Subcutaneous abdominal adipose tissue (tissue), 5 donors: Measurements from ENCODE around the gene GABRA5.
"Not testable (repeated sequence)": the region's sequence is repeated elsewhere in the genome, so short reads cannot be mapped to it uniquely, and the experiment has no call there.

Source experiments
- H3K27ac ChIP-seq: one replicate; pipeline ENCODE4 v1.7.0; 2013; ENCODE audit warnings: low read depth, mild to moderate bottlenecking, inconsistent platforms, low read length, moderate library complexity
- H3K27me3 ChIP-seq, 5 donors: one replicate each; pipeline ENCODE4 v1.7.0; 2013; ENCODE audit warnings: low read length in 5 of 5, inconsistent platforms in 1 of 5; ENCODE audit not compliant: control insufficient read depth in 5 of 5, insufficient read depth in 4 of 5
- H3K36me3 ChIP-seq, 5 donors: one replicate each; pipeline ENCODE4 v1.7.0; 2013; ENCODE audit warnings: low read length in 5 of 5; ENCODE audit not compliant: control insufficient read depth in 5 of 5, insufficient read depth in 5 of 5
- H3K4me1 ChIP-seq, 5 donors: one replicate each; pipeline ENCODE4 v1.7.0; 2013; ENCODE audit warnings: low read length in 5 of 5, mild to moderate bottlenecking in 3 of 5, moderate library complexity in 1 of 5; ENCODE audit not compliant: control insufficient read depth in 5 of 5, insufficient read depth in 5 of 5
- H3K4me3 ChIP-seq, 5 donors: one replicate each; pipeline ENCODE4 v1.7.0; 2013; ENCODE audit warnings: low read length in 5 of 5, low read depth in 1 of 5
- H3K9ac ChIP-seq, 5 donors: one replicate each; pipeline ENCODE4 v1.7.0; 2013; ENCODE audit warnings: low read length in 5 of 5, mild to moderate bottlenecking in 4 of 5, moderate library complexity in 3 of 5
- H3K9me3 ChIP-seq, 5 donors: one replicate each; pipeline ENCODE4 v1.7.0; 2013; ENCODE audit warnings: low read length in 5 of 5; ENCODE audit not compliant: control insufficient read depth in 5 of 5
- donor health status: healthy.
- donor health status: healthy.
- donor health status: healthy.
- donor health status: healthy.
- donor health status: healthy.

The GABRA5 gene

DNA sequence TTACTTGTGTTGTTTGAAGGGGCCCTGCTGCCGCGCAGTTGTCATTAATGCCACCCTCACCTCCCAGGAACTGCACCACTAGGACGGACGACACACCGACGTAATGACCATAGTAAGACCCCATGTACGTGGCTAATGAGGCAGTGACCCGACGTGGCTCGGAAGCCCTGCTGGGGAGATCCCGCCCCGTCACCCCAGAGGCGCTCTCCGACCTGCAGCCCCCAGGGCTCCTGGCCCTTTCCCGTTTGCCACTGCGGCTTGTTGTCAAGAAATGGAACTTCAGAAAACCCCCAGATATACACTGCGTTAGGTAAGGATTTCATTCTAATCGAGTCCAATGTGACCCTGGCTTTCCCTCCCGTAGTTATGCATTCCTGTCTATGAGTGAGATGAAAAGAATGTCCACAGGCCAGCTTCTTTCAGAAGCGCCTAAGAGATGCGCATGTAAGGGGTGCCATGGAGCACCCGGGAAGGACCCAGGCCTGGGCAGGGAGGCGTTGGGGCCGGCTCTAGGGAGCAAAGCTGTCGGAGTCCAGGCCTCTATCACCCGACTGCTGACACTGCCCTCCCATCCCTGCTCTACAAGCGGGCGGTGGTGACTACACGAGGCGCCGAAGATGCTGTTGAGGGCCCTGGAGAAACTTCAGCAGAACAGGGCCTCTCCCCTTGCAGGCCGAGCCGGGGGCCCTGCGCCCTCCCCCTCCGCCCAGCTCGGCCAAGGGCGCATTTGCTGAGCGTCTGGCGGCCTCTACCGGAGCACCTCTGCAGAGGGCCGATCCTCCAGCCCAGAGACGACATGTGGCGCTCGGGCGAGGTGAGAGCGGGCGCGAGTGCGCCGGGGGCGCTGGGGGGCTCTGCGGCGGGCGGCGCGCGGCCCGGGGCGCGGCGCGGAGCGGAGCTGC, at the start of gene GABRA5:
TSS of gene GABRA5 (plus strand) at position 765 of the 902 bp plus-strand sequence. CDS start 2,187 bp downstream, outside the sequence.
- H3K27me3 ChIP-seq, result peaks cover 14 to 31% (median 25%) of the 10 kb centered on the region in 5 donors
- no peak within 1 kb of the TSS for H3K4me3 ChIP-seq
- peaks cover 0 to 8% (median 4%) of the 10 kb centered on the region in 5 donors for H3K4me1 ChIP-seq
- H3K9me3 ChIP-seq, result no peaks in the 10 kb centered on the region
- no peak within 1 kb of the TSS for H3K27ac ChIP-seq
- no peak within 1 kb of the TSS for H3K9ac ChIP-seq
- H3K36me3 ChIP-seq, result no peaks in the 10 kb centered on the region

DNA sequence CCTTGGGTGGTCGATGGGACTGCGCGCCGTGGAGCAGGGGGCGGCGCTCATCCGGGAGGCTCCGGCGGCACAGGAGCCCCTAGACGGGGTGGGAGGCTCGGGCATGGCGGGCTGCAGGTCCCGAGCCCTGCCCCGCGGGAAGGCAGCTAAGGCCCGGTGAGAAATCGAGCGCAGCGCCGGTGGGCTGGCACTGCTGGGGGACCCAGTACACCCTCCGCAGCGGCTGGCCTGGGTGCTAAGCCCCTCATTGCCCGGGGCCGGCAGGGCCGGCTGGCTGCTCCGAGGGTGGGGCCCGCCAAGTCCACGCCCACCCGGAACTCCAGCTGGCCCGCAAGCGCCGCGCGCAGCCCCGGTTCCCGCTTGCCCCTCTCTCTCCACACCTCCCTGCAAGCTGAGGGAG, 35.7 kb upstream of the GABRA5 start:
- H3K27ac ChIP-seq, H3K4me1 ChIP-seq, H3K36me3 ChIP-seq, H3K27me3 ChIP-seq, H3K4me3 ChIP-seq, H3K9ac ChIP-seq: not testable (repeated sequence)
- H3K9me3 ChIP-seq, result peaks cover 0 to 11% (median 3%) of the 10 kb centered on the region in 5 donors

DNA sequence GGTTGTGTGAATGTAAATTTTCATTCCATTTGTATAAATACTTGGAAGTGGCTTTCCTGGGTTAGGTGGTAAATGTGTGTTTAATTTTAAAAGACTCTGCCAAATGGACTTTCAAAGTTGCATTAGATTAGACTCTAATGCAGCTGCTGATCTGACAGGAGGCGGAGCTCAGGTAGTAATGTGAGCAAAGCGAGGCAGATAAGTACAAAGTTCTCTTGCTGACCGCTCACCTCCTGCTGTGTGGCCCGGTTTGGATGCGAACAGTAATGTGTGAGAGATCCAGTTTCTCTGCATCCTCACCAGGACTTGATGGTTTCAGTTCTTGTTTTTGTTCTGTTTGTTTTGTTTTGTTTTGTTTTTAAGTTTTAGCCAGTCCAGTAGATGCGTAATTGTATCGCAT, 34.9 kb upstream of the GABRA5 start:
- Histone ChIP-seq H3K4me3 (no peak overlapping the region), H3K9ac (no peak overlapping the region), H3K27me3 (no peaks in the 10 kb centered on the region)

GRCh38 chr15:26838742-26839460, 28.0 kb upstream of the GABRA5 start:
- Histone ChIP-seq H3K27me3 (peaks cover 0 to 6% (median 4%) of the 10 kb centered on the region in 5 donors), H3K27ac (no peak overlapping the region), H3K4me1 (no peaks in the 10 kb centered on the region), H3K4me3 (no peak overlapping the region), H3K9me3 (peaks cover 3 to 12% (median 8%) of the 10 kb centered on the region in 5 donors), H3K9ac (no peak overlapping the region), H3K36me3 (no peaks in the 10 kb centered on the region)

More for the DNA sequence above, 34.9 kb upstream of the GABRA5 start:
- Histone ChIP-seq H3K36me3 (no peaks in the 10 kb centered on the region), H3K9me3 (peaks cover 0 to 18% (median 9%) of the 10 kb centered on the region in 5 donors), H3K27ac (no peak overlapping the region), H3K4me1 (no peaks in the 10 kb centered on the region)

- Histone ChIP-seq H3K27ac (no peak overlapping the region), H3K9ac (no peak overlapping the region), H3K36me3 (no peaks in the 10 kb centered on the region), H3K27me3 (peaks cover 0 to 6% (median 4%) of the 10 kb centered on the region in 5 donors), H3K4me1 (no peaks in the 10 kb centered on the region), H3K9me3 (peaks cover 3 to 7% (median 6%) of the 10 kb centered on the region in 5 donors), H3K4me3 (no peak overlapping the region)
Measured at GRCh38 chr15:26841514-26841913, 25.3 kb upstream of the GABRA5 start.

DNA sequence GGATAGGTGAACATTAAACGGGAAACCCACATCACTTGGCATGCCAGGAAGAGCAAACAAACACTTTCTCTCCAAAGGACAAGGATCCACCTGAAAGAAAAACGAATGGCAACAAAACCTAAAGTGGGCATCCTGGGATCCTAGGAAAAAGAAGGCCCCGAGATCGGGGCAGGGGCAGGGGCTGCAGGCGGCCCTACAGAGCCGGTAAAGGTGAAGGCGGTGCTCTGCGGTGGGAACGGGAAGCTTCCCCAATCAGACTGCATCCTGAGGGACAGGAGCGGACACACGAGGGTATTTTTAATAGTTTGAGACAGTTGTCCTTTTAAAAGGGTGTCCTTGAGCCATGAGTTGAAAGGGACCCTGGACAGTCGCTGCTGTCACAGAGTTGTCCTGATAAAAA, 24.9 kb upstream of the GABRA5 start:
- Histone ChIP-seq H3K9ac (no peak overlapping the region), H3K36me3 (no peaks in the 10 kb centered on the region), H3K27ac (no peak overlapping the region), H3K4me3 (no peak overlapping the region), H3K9me3 (peaks cover 1 to 3% (median 3%) of the 10 kb centered on the region in 5 donors), H3K27me3 (peaks cover 0 to 6% (median 4%) of the 10 kb centered on the region in 5 donors), H3K4me1 (no peaks in the 10 kb centered on the region)

DNA sequence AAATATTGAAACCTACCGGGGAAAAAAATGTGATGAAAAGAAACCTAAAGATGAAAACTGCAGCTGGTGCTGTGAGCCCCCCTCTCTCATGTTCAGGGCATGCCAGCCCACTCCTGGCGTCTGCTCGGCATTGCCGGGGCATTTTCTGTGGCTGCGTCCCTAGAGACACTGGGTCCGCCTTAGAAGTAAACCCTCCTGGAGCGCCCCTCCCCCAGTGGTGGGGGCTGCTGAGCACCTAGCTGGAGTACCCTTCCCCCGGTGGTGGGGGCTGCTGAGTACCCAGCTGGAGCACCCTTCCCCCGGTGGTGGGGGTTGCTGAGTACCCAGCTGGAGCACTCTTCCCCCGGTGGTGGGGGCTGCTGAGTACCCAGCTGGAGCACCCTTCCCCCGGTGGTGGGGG, 24.5 kb upstream of the GABRA5 start:
- Histone ChIP-seq H3K36me3 (no peaks in the 10 kb centered on the region), H3K9me3 (peaks cover 0 to 3% (median 0%) of the 10 kb centered on the region in 5 donors), H3K4me1 (no peaks in the 10 kb centered on the region), H3K27ac (no peak overlapping the region), H3K27me3 (peaks cover 0 to 6% (median 4%) of the 10 kb centered on the region in 5 donors), H3K4me3 (no peak overlapping the region), H3K9ac (no peak overlapping the region)

DNA sequence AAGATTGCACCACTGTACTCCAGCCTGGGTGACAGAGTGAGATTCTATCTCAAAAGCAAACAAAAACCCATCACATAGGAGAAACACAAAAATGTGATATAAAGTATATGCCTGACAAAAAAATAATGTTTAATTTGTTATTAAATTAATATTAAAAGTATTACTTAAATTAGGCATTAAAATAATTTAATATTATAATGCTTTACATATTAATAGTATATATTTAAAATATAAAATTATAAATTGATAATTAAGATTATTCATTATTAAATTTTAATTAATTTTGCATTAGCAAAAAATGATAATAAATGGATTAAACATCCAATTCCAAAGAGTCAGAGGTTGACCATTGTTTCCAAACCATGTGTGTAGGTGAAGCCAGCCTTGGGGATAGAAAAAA, 22.0 kb upstream of the GABRA5 start:
- no peaks in the 10 kb centered on the region for H3K4me1 ChIP-seq
- H3K4me3 ChIP-seq, result no peak overlapping the region

DNA sequence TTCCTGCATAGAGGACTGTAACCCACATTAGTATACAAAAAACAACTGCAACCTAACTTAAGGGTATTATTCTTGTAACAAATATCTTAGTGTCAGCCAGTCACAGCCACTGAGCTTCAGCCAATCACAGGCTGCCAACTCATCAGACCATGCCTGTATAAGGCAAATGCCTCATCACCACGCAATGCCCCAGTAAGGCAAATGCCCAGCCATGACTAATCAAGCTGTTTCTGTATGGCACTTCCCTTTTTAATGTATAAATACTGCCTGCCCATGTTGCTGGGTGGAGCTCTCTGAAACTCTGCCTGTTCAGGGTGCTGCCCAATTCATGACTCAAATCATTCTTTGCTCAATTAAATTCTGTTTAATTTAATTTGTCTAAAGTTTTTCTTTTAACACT, 18.4 kb upstream of the GABRA5 start:
- Histone ChIP-seq H3K36me3 (no peaks in the 10 kb centered on the region), H3K4me1 (no peaks in the 10 kb centered on the region), H3K4me3 (no peak overlapping the region), H3K9ac (no peak overlapping the region), H3K27ac (no peak overlapping the region), H3K27me3 (no peaks in the 10 kb centered on the region), H3K9me3 (peaks cover 0 to 3% (median 0%) of the 10 kb centered on the region in 5 donors)

More for the DNA sequence above, 22.0 kb upstream of the GABRA5 start:
- no peak overlapping the region for H3K27ac ChIP-seq
- H3K27me3 ChIP-seq, result peaks cover 0 to 3% (median 0%) of the 10 kb centered on the region in 5 donors
- H3K36me3 ChIP-seq, result no peaks in the 10 kb centered on the region
- no peak overlapping the region for H3K9ac ChIP-seq
- H3K9me3 ChIP-seq, result peaks cover 0 to 3% (median 0%) of the 10 kb centered on the region in 5 donors

- no peak overlapping the region for H3K4me3 ChIP-seq
- no peaks in the 10 kb centered on the region for H3K27me3 ChIP-seq
- no peak overlapping the region for H3K9ac ChIP-seq
- H3K36me3 ChIP-seq, result no peaks in the 10 kb centered on the region
- no peak overlapping the region for H3K27ac ChIP-seq
- H3K9me3 ChIP-seq, result peaks cover 0 to 3% (median 0%) of the 10 kb centered on the region in 5 donors
- H3K4me1 ChIP-seq, result no peaks in the 10 kb centered on the region
Measured at GRCh38 chr15:26850161-26850560, 16.7 kb upstream of the GABRA5 start.
